Measurements from ENCODE around the gene MSANTD7.

GRCh38 chr10:14875941-14876340 lies 37.8 kb downstream of the MSANTD7 start:
- TF ChIP-seq ZNF747 (tag by site-specific recombination; IDR thresholded peaks at IDR 0.05) (no peak), ZNF324 (tag by site-specific recombination; IDR thresholded peaks at IDR 0.05) (no peak), ZNF776 (tag by site-specific recombination; IDR thresholded peaks at IDR 0.05; ENCODE audit: borderline replicate concordance) (no peak), PATZ1 (tag by site-specific recombination; IDR thresholded peaks at IDR 0.05) (no peak), ZNF169 (tag by site-specific recombination; IDR thresholded peaks at IDR 0.05) (no peak), ZNF837 (tag by site-specific recombination; IDR thresholded peaks at IDR 0.05) (no peak), TCF7L2 (IDR thresholded peaks at IDR 0.05; ENCODE audit: borderline replicate concordance, low read depth, low read length) (no peak), ZNF311 (tag by site-specific recombination; IDR thresholded peaks at IDR 0.05; ENCODE audit: borderline replicate concordance) (no peak)
- TF ChIP-seq, protein P1, sequence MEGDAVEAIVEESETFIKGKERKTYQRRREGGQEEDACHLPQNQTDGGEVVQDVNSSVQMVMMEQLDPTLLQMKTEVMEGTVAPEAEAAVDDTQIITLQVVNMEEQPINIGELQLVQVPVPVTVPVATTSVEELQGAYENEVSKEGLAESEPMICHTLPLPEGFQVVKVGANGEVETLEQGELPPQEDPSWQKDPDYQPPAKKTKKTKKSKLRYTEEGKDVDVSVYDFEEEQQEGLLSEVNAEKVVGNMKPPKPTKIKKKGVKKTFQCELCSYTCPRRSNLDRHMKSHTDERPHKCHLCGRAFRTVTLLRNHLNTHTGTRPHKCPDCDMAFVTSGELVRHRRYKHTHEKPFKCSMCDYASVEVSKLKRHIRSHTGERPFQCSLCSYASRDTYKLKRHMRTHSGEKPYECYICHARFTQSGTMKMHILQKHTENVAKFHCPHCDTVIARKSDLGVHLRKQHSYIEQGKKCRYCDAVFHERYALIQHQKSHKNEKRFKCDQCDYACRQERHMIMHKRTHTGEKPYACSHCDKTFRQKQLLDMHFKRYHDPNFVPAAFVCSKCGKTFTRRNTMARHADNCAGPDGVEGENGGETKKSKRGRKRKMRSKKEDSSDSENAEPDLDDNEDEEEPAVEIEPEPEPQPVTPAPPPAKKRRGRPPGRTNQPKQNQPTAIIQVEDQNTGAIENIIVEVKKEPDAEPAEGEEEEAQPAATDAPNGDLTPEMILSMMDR (tag by site-specific recombination; IDR thresholded peaks at IDR 0.05): no peak
- TF ChIP-seq, protein P2, sequence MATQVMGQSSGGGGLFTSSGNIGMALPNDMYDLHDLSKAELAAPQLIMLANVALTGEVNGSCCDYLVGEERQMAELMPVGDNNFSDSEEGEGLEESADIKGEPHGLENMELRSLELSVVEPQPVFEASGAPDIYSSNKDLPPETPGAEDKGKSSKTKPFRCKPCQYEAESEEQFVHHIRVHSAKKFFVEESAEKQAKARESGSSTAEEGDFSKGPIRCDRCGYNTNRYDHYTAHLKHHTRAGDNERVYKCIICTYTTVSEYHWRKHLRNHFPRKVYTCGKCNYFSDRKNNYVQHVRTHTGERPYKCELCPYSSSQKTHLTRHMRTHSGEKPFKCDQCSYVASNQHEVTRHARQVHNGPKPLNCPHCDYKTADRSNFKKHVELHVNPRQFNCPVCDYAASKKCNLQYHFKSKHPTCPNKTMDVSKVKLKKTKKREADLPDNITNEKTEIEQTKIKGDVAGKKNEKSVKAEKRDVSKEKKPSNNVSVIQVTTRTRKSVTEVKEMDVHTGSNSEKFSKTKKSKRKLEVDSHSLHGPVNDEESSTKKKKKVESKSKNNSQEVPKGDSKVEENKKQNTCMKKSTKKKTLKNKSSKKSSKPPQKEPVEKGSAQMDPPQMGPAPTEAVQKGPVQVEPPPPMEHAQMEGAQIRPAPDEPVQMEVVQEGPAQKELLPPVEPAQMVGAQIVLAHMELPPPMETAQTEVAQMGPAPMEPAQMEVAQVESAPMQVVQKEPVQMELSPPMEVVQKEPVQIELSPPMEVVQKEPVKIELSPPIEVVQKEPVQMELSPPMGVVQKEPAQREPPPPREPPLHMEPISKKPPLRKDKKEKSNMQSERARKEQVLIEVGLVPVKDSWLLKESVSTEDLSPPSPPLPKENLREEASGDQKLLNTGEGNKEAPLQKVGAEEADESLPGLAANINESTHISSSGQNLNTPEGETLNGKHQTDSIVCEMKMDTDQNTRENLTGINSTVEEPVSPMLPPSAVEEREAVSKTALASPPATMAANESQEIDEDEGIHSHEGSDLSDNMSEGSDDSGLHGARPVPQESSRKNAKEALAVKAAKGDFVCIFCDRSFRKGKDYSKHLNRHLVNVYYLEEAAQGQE (tag by site-specific recombination; IDR thresholded peaks at IDR 0.05): no peak

Measured in HEK293 (cell line).